HepG2 (cell line): Measurements from ENCODE around the gene UAP1L1. TPM values are rescaled to one million over a fixed set of nuclear protein-coding genes. Genes with fewer than 3 reads are reported as not detected.

Experiments used
- CENPX ChIP-seq: sonication (generic); formaldehyde crosslinking; IDR thresholded peaks from 2 replicates; pipeline ENCODE4 v1.9.0; 2021; ENCODE audit warnings: mild to moderate bottlenecking, missing genetic modification reagents, moderate library complexity
- CHCHD3 ChIP-seq: sonication (generic); formaldehyde crosslinking; IDR thresholded peaks from 2 replicates; pipeline ENCODE4 v1.8.0; 2022; ENCODE audit warnings: mild to moderate bottlenecking, missing genetic modification reagents, moderate library complexity
- E2F1 ChIP-seq: sonication (generic); formaldehyde crosslinking; IDR thresholded peaks from 2 replicates; pipeline ENCODE4 v1.5.0; 2020; ENCODE audit warnings: missing genetic modification reagents
- HNF4A ChIP-seq: sonication (generic); formaldehyde crosslinking; IDR thresholded peaks from 2 replicates; pipeline ENCODE4 v1.4.0; 2020; ENCODE audit warnings: missing genetic modification reagents
- KMT2A ChIP-seq: sonication (generic); formaldehyde crosslinking; IDR thresholded peaks from 2 replicates; pipeline ENCODE4 v1.4.0; 2020; ENCODE audit warnings: missing genetic modification reagents
- PBX3 ChIP-seq: sonication (generic); formaldehyde crosslinking; IDR thresholded peaks from 2 replicates; pipeline ENCODE4 v1.8.1; 2023; ENCODE audit warnings: missing genetic modification reagents, inconsistent platforms, borderline replicate concordance
- REL ChIP-seq: sonication (generic); formaldehyde crosslinking; conservative IDR thresholded peaks from 2 replicates; pipeline ENCODE4 v1.8.0; 2022; ENCODE audit warnings: mild to moderate bottlenecking, missing genetic modification reagents, moderate library complexity
- RXRA ChIP-seq: sonication (generic); formaldehyde crosslinking; IDR thresholded peaks from 2 replicates; pipeline ENCODE4 v1.5.1; 2020; ENCODE audit warnings: missing genetic modification reagents
- SETDB1 ChIP-seq: sonication (generic); formaldehyde crosslinking; IDR thresholded peaks from 2 replicates; pipeline ENCODE4 v1.5.1; 2020; ENCODE audit warnings: missing genetic modification reagents, mild to moderate bottlenecking, borderline replicate concordance
- TBX2 ChIP-seq: sonication (generic); formaldehyde crosslinking; IDR thresholded peaks from 2 replicates; pipeline ENCODE4 v1.5.0; 2020; ENCODE audit warnings: missing genetic modification reagents, mild to moderate bottlenecking, borderline replicate concordance
- TCF7 ChIP-seq: sonication (generic); IDR thresholded peaks from 2 replicates; pipeline ENCODE4 v1.6.1; 2016; ENCODE audit warnings: antibody characterized with exemption, low read depth
- ZFYVE20 ChIP-seq: sonication (generic); formaldehyde crosslinking; IDR thresholded peaks from 2 replicates; pipeline ENCODE4 v1.8.0; 2023; ENCODE audit warnings: low read depth, mild to moderate bottlenecking, moderate library complexity, missing genetic modification reagents, borderline replicate concordance
- ZKSCAN5 ChIP-seq: sonication (generic); formaldehyde crosslinking; IDR thresholded peaks from 2 replicates; pipeline ENCODE4 v1.5.1; 2020; ENCODE audit warnings: mild to moderate bottlenecking, missing genetic modification reagents
- ZNF232 ChIP-seq: sonication (generic); formaldehyde crosslinking; IDR thresholded peaks from 2 replicates; pipeline ENCODE4 v1.4.0; 2020; ENCODE audit warnings: missing genetic modification reagents, borderline replicate concordance
- ZNF414 ChIP-seq: sonication (generic); formaldehyde crosslinking; IDR thresholded peaks from 2 replicates; pipeline ENCODE4 v1.5.0; 2020; ENCODE audit warnings: missing genetic modification reagents
- ZNF674 ChIP-seq: sonication (generic); formaldehyde crosslinking; IDR thresholded peaks from 2 replicates; pipeline ENCODE4 v1.5.0; 2020; ENCODE audit warnings: low read depth, mild to moderate bottlenecking, missing genetic modification reagents
- ZNF709 ChIP-seq: sonication (generic); formaldehyde crosslinking; IDR thresholded peaks from 2 replicates; pipeline ENCODE4 v1.5.0; 2020; ENCODE audit warnings: mild to moderate bottlenecking, missing genetic modification reagents
- polyA plus RNA-seq, 8 experiments: library from polyadenylated mRNA; depleted of rRNA in 3 of 8; stranded (reverse) in 7 of 8; unstranded in 1 of 8; fragments of >200 nt; fragmentation: Illumina TruSeq in 4 of 8; extraction: Trizol in 4 of 8; gene quantifications; 2 replicates each; pipeline versions ENCODE4 v1.2.1 to v1.2.3, GENCODE V29; 2011 to 2016; ENCODE audit warnings: low read depth in 4 of 8, missing spikeins in 1 of 8, mixed read lengths in 1 of 8; ENCODE audit not compliant: insufficient read depth in 1 of 8
- total RNA-seq, 5 experiments: library from RNA; depleted of rRNA; stranded (reverse); fragments of >200 nt; fragmentation: Illumina TruSeq; extraction: Trizol; gene quantifications; 2 replicates each; pipeline ENCODE4 v1.2.3, GENCODE V29; 2016; ENCODE audit warnings: low read depth in 1 of 5
- TF ChIP-seq, protein P1 (sequence below): sonication (generic); formaldehyde crosslinking; IDR thresholded peaks from 2 replicates; pipeline ENCODE4 v1.8.1; 2022; ENCODE audit warnings: low read depth, mild to moderate bottlenecking, missing genetic modification reagents
- TF ChIP-seq, protein P2 (sequence below): sonication (generic); IDR thresholded peaks from 2 replicates; pipeline ENCODE4 v1.6.1; 2016; ENCODE audit warnings: low read depth, borderline replicate concordance
- TF ChIP-seq, protein P3 (sequence below): sonication (generic); formaldehyde crosslinking; IDR thresholded peaks from 2 replicates; pipeline ENCODE4 v1.8.0; 2022; ENCODE audit warnings: mild to moderate bottlenecking, missing genetic modification reagents, moderate library complexity
- TF ChIP-seq, protein P4 (sequence below): IDR thresholded peaks from 2 replicates; pipeline ENCODE4 v1.6.1; 2016

The UAP1L1 gene
- total and polyA plus RNA-seq, 2 of the 13 experiments (the other 11 are each of a cell fraction or from before 2014, with no cell fraction given) = 5.4 to 6.4 TPM

- TF ChIP-seq, protein P1, sequence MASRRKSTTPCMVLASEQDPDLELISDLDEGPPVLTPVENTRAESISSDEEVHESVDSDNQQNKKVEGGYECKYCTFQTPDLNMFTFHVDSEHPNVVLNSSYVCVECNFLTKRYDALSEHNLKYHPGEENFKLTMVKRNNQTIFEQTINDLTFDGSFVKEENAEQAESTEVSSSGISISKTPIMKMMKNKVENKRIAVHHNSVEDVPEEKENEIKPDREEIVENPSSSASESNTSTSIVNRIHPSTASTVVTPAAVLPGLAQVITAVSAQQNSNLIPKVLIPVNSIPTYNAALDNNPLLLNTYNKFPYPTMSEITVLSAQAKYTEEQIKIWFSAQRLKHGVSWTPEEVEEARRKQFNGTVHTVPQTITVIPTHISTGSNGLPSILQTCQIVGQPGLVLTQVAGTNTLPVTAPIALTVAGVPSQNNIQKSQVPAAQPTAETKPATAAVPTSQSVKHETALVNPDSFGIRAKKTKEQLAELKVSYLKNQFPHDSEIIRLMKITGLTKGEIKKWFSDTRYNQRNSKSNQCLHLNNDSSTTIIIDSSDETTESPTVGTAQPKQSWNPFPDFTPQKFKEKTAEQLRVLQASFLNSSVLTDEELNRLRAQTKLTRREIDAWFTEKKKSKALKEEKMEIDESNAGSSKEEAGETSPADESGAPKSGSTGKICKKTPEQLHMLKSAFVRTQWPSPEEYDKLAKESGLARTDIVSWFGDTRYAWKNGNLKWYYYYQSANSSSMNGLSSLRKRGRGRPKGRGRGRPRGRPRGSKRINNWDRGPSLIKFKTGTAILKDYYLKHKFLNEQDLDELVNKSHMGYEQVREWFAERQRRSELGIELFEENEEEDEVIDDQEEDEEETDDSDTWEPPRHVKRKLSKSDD (CRISPR knock-in tag) = no peak
- TF ChIP-seq ZFYVE20 (CRISPR knock-in tag) (no peak), E2F1 (CRISPR knock-in tag) (peak; percentile 36), ZNF674 (CRISPR knock-in tag) (no peak), ZNF232 (CRISPR knock-in tag) (0 out of 2 replicates have a peak, but pooled peaks have one; percentile 55), TCF7 (no peak), KMT2A (CRISPR knock-in tag) (no peak), TBX2 (CRISPR knock-in tag) (no peak; the same call in 1 of the 2 replicates), CENPX (CRISPR knock-in tag) (no peak), HNF4A (peak; percentile 90), CHCHD3 (CRISPR knock-in tag) (no peak; the same call in 1 of the 2 replicates), RXRA (CRISPR knock-in tag) (no peak), SETDB1 (CRISPR knock-in tag) (no peak), PBX3 (CRISPR knock-in tag) (no peak), REL (CRISPR knock-in tag) (no peak), ZKSCAN5 (no peak), ZNF414 (CRISPR knock-in tag) (no peak), ZNF709 (no peak; the same call in 1 of the 2 replicates)
- TF ChIP-seq, protein P2, sequence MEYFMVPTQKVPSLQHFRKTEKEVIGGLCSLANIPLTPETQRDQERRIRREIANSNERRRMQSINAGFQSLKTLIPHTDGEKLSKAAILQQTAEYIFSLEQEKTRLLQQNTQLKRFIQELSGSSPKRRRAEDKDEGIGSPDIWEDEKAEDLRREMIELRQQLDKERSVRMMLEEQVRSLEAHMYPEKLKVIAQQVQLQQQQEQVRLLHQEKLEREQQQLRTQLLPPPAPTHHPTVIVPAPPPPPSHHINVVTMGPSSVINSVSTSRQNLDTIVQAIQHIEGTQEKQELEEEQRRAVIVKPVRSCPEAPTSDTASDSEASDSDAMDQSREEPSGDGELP = no peak
- TF ChIP-seq, protein P3, sequence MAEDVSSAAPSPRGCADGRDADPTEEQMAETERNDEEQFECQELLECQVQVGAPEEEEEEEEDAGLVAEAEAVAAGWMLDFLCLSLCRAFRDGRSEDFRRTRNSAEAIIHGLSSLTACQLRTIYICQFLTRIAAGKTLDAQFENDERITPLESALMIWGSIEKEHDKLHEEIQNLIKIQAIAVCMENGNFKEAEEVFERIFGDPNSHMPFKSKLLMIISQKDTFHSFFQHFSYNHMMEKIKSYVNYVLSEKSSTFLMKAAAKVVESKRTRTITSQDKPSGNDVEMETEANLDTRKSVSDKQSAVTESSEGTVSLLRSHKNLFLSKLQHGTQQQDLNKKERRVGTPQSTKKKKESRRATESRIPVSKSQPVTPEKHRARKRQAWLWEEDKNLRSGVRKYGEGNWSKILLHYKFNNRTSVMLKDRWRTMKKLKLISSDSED (CRISPR knock-in tag) = no peak
- TF ChIP-seq, protein P4, sequence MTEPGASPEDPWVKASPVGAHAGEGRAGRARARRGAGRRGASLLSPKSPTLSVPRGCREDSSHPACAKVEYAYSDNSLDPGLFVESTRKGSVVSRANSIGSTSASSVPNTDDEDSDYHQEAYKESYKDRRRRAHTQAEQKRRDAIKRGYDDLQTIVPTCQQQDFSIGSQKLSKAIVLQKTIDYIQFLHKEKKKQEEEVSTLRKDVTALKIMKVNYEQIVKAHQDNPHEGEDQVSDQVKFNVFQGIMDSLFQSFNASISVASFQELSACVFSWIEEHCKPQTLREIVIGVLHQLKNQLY (CRISPR knock-in tag) = no peak
These were observed 22.4 kb upstream of the UAP1L1 start (continued) for GRCh38 chr9:137054932-137055384.
